Skeletal muscle tissue (tissue), 4 donors: ENCODE results near the gene CNR2. TPM values are rescaled to one million over a fixed set of nuclear protein-coding genes. Genes with fewer than 3 reads are reported as not detected.
"Not testable (repeated sequence)": the region's sequence is repeated elsewhere in the genome, so short reads cannot be mapped to it uniquely, and the experiment has no call there.

Experiments used
- H3K27ac ChIP-seq: one replicate; pipeline ENCODE4 v1.7.0; 2013; ENCODE audit warnings: mild to moderate bottlenecking, low read depth, low read length, inconsistent platforms
- H3K27me3 ChIP-seq, 3 donors: one replicate each; pipeline ENCODE4 v1.7.0; 2013; ENCODE audit warnings: low read length in 3 of 3; ENCODE audit not compliant: control insufficient read depth in 3 of 3, insufficient read depth in 3 of 3
- H3K36me3 ChIP-seq, 3 donors: one replicate each; pipeline ENCODE4 v1.7.0; 2013; ENCODE audit warnings: low read length in 3 of 3; ENCODE audit not compliant: control insufficient read depth in 3 of 3, insufficient read depth in 3 of 3
- H3K4me1 ChIP-seq, 3 donors: one replicate each; pipeline ENCODE4 v1.7.0; 2013; ENCODE audit warnings: low read length in 3 of 3, mild to moderate bottlenecking in 3 of 3; ENCODE audit not compliant: control insufficient read depth in 3 of 3, insufficient read depth in 3 of 3
- H3K4me3 ChIP-seq, 3 donors: one replicate each; pipeline ENCODE4 v1.7.0; 2013; ENCODE audit warnings: low read length in 3 of 3
- H3K9ac ChIP-seq, 3 donors: one replicate each; pipeline ENCODE4 v1.7.0; 2013; ENCODE audit warnings: low read length in 3 of 3, mild to moderate bottlenecking in 3 of 3, moderate library complexity in 2 of 3, low read depth in 1 of 3
- H3K9me3 ChIP-seq, 3 donors: one replicate each; pipeline ENCODE4 v1.7.0; 2013; ENCODE audit warnings: low read length in 3 of 3; ENCODE audit not compliant: control insufficient read depth in 3 of 3
- total RNA-seq: library from RNA; depleted of rRNA; stranded (reverse); fragments of >200 nt; gene quantifications from one replicate; pipeline ENCODE4 v1.2.3, GENCODE V29; 2014
- donor health status: Osteomylitis.

Gene CNR2
- total RNA-seq, 1 donor from 2014 or later = under 0.01 TPM

- Histone ChIP-seq H3K36me3 (no peaks in the 10 kb centered on the region), H3K27ac (no peak overlapping the region), H3K4me1 (peaks cover 0 to 4% (median 0%) of the 10 kb centered on the region in 3 donors), H3K9me3 (no peaks in the 10 kb centered on the region), H3K4me3 (no peak overlapping the region), H3K9ac (no peak overlapping the region), H3K27me3 (peaks cover 30 to 51% (median 43%) of the 10 kb centered on the region in 3 donors)
Measured at GRCh38 chr1:23906731-23907130, 6.4 kb downstream of the CNR2 start.

- H3K27me3 ChIP-seq = peaks cover 37 to 49% (median 48%) of the 10 kb centered on the region in 3 donors
- H3K9ac ChIP-seq = no peak overlapping the region
- H3K27ac ChIP-seq = no peak overlapping the region
Measured at GRCh38 chr1:23905461-23906025, 7.6 kb downstream of the CNR2 start.

GRCh38 chr1:23904748-23905357 is 8.3 kb downstream of the CNR2 start:
- no peaks in the 10 kb centered on the region for H3K9me3 ChIP-seq
- no peak overlapping the region for H3K4me3 ChIP-seq
- H3K27me3 ChIP-seq = peaks cover 37 to 48% (median 47%) of the 10 kb centered on the region in 3 donors
- no peak overlapping the region for H3K9ac ChIP-seq
- H3K27ac ChIP-seq = no peak overlapping the region
- H3K4me1 ChIP-seq = peaks cover 0 to 4% (median 0%) of the 10 kb centered on the region in 3 donors
- H3K36me3 ChIP-seq = no peaks in the 10 kb centered on the region

More at GRCh38 chr1:23905461-23906025, 7.6 kb downstream of the CNR2 start:
- peaks cover 0 to 4% (median 0%) of the 10 kb centered on the region in 3 donors for H3K4me1 ChIP-seq
- no peaks in the 10 kb centered on the region for H3K9me3 ChIP-seq
- no peaks in the 10 kb centered on the region for H3K36me3 ChIP-seq
- H3K4me3 ChIP-seq = no peak overlapping the region

GRCh38 chr1:23903754-23904153 is 9.4 kb downstream of the CNR2 start:
- H3K27me3 ChIP-seq = peaks cover 37 to 44% (median 37%) of the 10 kb centered on the region in 3 donors
- no peaks in the 10 kb centered on the region for H3K4me1 ChIP-seq
- H3K27ac ChIP-seq = no peak overlapping the region
- H3K4me3 ChIP-seq = no peak overlapping the region
- H3K9me3 ChIP-seq = no peaks in the 10 kb centered on the region
- H3K9ac ChIP-seq = no peak overlapping the region
- H3K36me3 ChIP-seq = no peaks in the 10 kb centered on the region

GRCh38 chr1:23902321-23903278 is 10.6 kb downstream of the CNR2 start:
- peak overlapping the region; percentile 10 to 49 (median 32) for H3K4me3 ChIP-seq
- no peak overlapping the region for H3K27ac ChIP-seq
- H3K27me3 ChIP-seq = peaks cover 33 to 44% (median 37%) of the 10 kb centered on the region in 3 donors
- no peak overlapping the region for H3K9ac ChIP-seq
- H3K9me3 ChIP-seq = no peaks in the 10 kb centered on the region
- no peaks in the 10 kb centered on the region for H3K4me1 ChIP-seq
- no peaks in the 10 kb centered on the region for H3K36me3 ChIP-seq

- H3K9ac ChIP-seq, H3K4me1 ChIP-seq, H3K36me3 ChIP-seq, H3K4me3 ChIP-seq, H3K27ac ChIP-seq, H3K9me3 ChIP-seq: not testable (repeated sequence)
- H3K27me3 ChIP-seq = peaks cover 29 to 35% (median 33%) of the 10 kb centered on the region in 3 donors
Measured at GRCh38 chr1:23900017-23900416, 13.1 kb downstream of the CNR2 start.

- Histone ChIP-seq H3K9ac (no peak overlapping the region), H3K4me1 (peaks cover 0 to 4% (median 0%) of the 10 kb centered on the region in 3 donors), H3K9me3 (no peaks in the 10 kb centered on the region), H3K27ac (no peak overlapping the region), H3K36me3 (no peaks in the 10 kb centered on the region), H3K27me3 (peaks cover 22 to 26% (median 25%) of the 10 kb centered on the region in 3 donors), H3K4me3 (no peak overlapping the region)
Measured at GRCh38 chr1:23899070-23899469, 14.1 kb downstream of the CNR2 start.

GRCh38 chr1:23897083-23897482 is 16.1 kb downstream of the CNR2 start:
- H3K9me3 ChIP-seq = no peaks in the 10 kb centered on the region
- H3K36me3 ChIP-seq = no peaks in the 10 kb centered on the region
- peaks cover 3 to 9% (median 9%) of the 10 kb centered on the region in 3 donors for H3K27me3 ChIP-seq
- H3K9ac ChIP-seq = no peak overlapping the region
- H3K27ac ChIP-seq = no peak overlapping the region
- peaks cover 0 to 4% (median 0%) of the 10 kb centered on the region in 3 donors for H3K4me1 ChIP-seq
- H3K4me3 ChIP-seq = no peak overlapping the region

- no peak overlapping the region for H3K4me3 ChIP-seq
- H3K9ac ChIP-seq = no peak overlapping the region
- no peaks in the 10 kb centered on the region for H3K36me3 ChIP-seq
- no peaks in the 10 kb centered on the region for H3K9me3 ChIP-seq
- no peak overlapping the region for H3K27ac ChIP-seq
- H3K4me1 ChIP-seq = peaks cover 0 to 4% (median 0%) of the 10 kb centered on the region in 3 donors
- peaks cover 0 to 7% (median 5%) of the 10 kb centered on the region in 3 donors for H3K27me3 ChIP-seq
Measured at GRCh38 chr1:23896491-23896890, 16.7 kb downstream of the CNR2 start.
